Activated CD4-positive, alpha-beta T cell treated with anti-CD3 and anti-CD28 coated beads, Interleukin-2, amount 50 U/mL, for 24 hours (primary cell): Measurements from ENCODE around the gene THEMIS2.

Experiments
- DNase-seq, 2 donors: peaks; one replicate each; pipeline ENCODE4 v3.0.0-alpha.2; 2020; ENCODE audit warnings: low read depth in 1 of 2, low spot score in 1 of 2

Gene THEMIS2

DNA sequence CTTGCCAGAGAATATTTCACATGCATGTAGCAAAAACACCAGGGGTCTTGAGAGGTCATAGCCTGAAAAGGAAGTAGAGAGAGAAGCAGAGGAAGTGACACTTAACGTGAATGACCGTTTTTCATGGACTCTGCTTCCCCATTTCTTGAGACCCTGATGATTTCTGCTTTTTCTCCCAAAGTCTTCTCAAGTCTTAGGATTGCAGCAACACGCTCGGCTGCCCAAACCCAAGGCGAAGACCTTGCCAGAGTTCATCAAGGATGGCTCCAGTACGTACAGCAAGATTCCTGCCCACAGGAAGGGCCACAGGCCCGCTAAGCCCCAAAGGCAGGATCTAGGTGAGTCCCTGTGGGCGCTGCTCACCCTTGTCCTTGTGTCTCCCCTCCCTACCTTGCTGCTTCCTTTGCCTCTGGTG is 12.8 kb downstream of the THEMIS2 start:
- no peak for DNase-seq

DNA sequence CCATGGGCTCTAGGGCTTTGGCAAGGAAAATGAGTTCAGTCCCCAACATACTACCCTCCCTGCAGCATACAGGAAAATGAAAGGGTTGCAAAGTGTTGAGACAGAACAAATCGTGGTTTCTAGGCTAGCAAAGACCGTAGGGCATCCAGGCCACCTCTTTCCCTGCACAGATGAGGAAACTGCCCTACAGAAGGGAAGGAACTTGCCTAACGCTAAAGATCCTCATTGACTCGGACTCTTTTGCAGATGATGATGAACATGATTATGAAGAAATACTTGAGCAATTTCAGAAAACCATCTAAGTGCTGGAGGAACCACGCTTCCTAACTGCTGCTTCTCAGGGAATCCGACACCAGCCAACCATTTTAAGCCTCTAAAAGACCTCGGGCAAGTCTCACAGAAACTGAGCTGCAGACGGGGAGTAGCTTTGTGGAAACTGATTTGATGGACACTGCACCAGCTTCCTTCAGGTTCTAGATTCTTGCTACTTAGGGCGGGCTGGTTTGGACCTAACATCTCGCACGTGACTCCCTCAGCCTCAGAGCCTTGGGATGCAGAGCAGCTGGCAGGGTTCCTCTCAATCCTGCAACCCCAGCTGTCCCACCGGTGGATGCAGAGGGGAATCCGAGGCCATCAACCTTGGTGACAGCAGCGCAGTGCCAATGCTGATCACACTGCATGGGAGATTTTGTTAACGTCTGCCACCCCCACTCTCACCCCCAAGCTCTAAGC is 13.4 kb downstream of the THEMIS2 start:
- DNase-seq, result no peak

DNA sequence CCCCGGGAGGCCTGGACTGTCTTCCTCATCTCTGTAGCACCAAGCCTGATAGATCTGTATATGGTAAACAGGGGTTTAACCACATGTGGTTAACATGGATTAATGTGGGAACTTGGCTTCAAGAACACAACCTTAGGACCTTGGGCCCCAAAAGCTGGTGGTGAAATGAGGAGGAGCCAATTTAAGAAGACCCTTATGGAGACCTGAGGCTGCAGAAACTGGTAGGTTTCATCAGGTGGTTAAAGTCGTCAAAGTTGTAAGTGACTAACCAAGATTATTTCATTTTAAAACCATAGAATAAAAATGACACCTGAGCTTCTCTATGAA is 14.0 kb downstream of the THEMIS2 start:
- no peak for DNase-seq

DNA sequence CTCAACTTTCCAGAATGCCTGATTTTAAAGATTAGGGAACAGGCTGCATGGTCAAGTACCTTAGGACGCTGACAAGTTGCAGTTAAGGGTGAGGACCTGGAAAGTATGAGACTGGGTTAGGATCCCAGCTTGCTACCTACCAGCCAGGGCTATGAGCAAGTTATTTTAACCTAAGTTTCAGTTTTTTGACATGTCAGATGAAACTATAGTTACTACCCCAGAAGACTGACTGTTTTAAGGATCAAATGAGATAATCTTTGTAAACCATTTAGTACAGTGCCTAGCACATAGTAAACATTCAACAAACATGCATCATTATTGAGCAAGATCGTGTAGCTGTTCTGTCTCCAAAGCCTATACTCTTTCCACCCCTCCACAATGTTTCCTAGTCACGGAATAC is 14.4 kb downstream of the THEMIS2 start:
- no peak for DNase-seq

DNA sequence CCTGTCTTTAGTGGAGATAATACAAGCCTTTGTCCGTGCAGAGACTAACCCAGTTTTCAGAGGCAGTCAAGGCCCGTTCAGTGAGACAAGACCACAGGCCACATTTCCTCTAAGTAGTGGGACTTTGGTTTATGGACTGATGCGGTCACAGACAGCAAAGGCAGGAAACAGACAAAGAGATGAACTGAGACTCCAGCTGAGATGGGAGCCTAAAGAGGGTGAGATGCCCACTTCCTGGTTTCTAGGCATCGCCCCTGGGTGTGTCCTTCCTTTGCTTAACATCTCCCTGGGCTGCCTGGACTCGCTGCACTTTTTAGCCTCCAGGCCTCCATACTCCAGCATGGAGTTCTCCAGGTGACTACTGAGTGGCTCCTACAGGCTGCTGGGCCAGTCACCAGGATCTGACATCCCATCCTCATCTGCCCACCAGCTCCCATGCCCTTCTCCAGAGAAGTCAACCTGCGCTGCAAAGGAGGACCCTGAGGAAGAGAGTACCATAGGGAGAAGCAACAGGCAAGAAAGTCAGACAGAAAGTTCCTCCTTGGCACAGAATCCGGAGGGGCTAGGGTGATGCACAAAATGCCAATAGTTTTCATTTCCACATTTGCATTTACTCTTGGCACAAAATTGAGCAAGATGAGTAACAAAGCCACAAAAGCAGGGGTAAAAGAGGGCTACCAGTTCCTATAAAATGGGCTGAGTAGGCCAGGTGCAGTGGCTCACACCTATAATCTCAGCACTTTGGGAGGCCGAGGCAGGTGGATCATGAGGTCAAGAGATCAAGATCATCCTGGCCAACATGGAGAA is 15.1 kb downstream of the THEMIS2 start:
- no peak for DNase-seq

DNA sequence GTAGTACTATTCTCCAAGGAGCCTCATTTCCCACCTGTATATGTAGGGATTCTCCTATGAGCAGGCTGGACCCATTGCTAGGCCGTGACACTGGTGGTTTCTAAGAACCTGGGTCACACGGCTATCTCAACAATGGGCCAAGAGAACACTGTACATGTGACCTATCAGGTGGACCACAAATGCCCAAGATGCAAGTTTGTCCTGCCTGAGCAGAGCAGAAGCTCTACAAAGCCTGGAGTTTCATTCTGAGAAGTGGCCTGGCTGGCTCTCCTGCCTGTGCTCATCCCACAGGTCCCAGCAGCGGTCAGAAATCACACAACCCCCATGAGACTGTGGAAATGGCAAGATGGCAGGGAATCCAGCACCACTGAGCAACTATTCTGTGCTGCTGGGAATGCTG is 17.2 kb downstream of the THEMIS2 start:
- DNase-seq, result no peak

DNA sequence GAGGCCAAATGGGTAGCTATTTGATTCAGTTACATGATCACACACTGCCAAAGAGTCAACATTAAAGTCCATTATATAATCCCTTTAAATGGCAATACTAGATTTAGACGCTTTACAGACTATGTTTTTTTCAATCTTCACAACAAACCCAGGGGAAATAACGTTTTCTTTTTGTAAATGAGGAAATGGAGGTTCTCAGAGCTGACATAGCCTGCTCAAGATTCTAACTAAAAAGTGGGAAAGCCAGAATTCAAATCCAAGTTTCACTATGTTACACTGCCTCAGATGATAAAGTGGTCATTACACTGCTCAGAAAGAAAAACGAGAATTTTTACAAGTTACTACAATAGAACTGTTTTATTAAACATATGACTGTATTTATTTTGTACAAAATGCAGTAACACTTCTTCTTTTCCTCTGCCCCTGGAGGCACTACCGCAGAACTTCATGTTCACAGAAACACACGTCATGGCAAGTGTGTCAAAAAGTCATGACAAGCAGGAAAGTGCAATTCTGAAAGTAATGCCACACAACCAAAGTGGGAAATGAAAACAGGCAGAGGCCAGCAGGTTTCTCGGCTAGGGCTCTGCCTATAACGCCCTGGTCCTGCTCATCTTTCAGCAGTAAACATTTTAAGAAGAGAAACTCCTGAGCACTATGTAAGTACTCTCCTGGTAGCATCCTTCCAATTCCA is 19.0 kb downstream of the THEMIS2 start:
- no peak for DNase-seq

DNA sequence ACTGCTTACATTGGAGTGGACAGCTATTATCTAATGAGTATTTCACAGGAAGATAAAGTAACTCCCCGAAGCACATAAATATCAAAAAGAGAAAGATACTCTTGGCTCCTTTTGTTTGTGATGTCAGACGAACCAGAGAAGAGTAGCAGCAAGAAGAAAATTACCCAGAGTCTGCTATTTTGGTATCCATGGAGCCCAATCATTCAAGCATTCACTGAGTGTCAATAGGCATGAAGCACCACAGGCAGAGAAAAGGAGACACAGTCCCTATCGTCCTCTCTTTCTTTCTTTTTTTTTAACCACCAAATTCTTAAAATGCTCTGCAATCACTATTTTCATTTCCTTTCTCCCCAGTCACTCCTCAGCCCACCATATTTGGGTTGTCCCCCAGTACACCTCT is 22.2 kb downstream of the THEMIS2 start:
- no peak for DNase-seq

DNA sequence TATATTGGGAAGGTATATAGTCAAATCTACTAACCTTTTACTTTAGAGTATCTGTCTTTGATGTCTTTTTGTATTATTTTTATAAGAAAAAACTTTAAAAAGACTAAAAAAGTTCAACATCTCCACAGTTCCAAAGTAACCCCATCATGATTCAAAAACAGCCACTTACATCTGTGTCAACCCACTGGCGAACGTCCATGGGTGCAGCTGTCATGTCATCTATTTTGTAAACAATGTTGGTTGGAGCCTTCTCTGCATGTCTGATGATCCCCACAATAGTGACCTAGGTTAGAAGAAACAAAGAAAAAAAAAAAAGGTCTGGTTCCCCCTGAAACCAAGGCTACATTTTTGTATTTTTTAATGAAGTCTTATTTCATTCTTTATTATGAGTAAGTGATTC is 34.4 kb downstream of the THEMIS2 start:
- no peak for DNase-seq

DNA sequence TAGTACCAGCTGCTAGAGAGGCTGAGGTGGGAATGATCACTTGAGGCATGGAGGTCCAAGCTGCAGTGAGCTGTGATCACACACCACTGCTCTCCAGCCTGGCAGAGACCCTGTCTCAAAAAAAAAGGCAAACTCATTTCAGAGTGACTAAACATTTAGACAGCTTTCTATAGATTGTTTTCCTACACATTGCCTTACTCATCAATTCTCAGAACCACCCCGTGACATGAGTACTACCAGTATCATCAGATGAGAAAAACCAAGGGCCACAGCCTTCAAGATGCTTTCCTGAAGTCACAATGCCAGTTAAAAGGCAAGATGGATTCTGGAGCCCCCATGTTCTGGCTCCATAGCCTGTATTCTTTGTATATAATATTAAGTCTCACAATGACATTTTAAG is 40.1 kb downstream of the THEMIS2 start:
- peak in 1 of 2 donors; percentile 17 for DNase-seq

DNA sequence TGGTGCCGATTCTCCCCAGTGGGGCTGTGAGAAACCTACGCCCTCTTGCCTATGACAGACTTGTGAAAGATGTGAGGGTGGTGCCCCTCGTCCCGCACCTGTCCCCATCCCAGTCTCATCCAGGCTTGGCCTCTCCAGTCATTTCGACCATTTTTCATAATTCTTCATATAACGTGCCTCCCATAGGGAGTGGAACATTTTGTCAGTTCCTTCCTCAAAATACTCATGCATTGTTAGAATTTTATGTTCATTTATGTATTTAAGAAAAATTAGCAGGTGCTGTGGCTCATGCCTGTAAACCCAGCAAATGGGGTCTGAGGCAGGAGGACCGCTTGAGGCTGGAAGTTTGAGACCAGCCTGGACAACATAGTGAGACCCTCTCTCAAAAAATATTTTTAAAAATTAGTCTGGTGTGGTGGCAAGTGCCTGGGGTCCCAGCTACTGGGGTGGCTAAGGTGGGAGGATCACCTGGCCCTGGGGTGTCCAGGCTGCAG is 42.8 kb downstream of the THEMIS2 start:
- DNase-seq, result no peak

DNA sequence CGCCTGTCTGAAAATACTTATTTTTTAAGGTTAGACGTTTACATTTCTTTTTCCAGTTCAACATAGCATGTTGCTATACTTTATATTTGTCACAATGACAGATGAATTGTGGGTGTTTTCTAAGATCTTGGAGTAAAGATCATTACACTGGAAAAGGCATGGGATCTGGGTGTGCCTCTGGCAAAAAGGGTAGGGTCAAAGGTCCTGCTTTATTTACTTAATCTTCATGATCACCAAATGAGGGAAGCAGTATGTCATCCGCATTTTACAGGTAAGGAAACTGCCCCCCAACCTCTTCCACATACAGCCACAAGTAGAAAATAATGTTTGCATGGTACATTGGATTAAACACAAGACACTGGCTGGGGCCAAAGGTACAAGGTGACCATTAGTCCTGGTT is 49.9 kb downstream of the THEMIS2 start:
- no peak for DNase-seq

DNA sequence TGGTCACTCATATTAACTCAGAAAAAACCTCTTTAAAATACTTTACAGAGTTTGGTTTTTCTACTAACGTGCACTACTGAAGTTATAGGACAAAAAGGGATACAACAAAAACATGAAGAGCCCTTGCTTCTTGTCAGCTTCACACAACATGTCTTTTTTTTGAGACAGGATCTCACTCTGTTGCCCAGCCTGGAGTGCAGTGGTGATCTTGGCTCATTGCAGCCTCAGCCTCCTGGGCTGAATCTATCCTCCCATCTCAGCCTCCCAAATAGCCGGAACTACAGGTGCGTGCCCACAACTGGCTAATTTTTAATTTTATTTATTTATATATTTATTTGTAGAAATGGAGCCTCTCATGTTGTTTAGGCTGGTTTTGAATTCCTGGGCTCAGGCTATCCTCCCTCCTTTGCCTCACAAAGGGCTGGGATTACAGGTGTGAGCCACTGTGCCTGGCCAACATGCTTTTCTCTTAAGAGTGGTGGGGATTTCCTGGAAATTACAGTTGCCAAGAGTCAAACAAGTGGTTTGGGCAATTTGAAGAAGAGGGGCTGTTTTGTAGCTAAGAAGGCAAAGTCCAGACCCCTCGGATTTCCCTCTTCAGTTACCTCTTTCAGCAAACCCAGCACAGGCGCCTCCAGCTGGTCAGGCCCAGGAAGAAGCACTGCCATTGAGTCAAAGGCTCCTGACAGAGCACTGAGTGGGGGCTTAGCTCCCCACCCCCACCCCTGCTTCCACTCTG is 56.0 kb downstream of the THEMIS2 start:
- DNase-seq, result no peak

DNA sequence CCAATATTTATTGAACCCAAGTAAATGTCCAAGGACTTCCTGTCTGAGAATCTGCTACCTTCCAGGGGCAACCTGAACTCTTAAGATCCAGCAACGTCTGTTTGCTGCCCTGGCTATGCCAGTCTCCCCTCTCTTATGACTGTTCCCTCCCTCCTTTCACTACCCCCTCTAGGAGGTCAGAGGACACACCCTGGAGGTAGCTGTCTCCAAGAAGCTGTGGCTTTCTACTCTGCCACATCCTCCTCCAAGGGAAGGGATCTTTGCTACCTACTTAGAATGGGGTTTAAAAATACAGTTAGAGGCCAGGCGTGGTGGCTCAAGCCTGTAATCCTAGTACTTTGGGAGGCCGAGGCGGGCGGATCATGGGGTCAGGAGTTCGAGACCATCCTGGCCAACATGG is 58.8 kb downstream of the THEMIS2 start:
- DNase-seq, result no peak

DNA sequence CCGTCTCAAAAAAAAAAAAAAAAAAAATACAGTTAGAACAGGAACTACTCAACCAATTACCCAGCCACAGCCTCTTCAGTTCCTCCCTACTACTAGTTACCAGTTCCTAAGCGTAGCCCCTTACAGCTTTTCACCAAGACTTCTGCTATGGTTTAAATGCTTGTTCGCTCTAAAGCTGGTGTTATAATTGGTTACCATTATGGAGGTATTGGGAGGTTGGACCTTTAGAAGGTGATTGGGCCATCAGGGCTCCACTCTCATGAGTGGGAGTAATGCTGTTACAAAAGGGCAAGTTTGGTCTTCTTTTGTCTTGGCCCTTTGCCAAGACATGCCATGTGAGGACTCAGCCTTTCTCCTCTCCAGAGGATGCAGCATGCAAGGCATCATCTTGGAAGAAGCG is 59.4 kb downstream of the THEMIS2 start:
- DNase-seq, result no peak

DNA sequence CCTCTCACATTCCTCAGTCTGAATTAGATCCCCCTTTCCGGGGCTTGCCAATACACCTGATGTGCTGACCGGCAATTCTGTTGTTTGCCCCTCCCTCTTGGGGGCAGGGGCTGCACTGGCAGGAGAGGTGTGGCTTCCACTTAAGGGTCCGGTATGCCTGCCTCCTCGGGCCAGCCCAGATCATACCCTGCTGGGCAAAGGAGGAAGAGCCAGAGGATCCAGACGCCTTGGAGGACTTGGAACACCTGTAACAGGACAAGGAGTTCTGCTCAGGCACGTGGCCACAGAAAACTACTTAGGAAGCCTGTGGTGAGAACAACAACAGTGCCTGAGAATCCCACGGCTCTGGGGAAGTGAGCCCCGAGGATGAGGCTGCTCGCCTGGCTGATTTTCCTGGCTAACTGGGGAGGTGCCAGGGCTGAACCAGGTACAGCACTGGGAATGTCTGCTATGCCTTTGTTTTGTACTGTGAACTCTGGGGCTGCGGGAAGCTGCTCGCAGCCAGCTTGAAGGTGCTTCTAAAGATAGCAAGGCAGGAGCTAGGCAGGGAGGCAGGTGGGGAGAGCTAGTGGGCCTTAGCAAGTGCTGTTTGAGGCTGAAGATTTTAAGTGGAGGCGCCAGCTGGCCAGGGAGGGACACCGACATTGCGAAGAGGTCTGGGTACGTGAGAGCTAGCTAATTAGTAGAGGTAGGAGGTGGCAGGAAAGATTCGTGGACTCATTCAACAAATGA is 62.6 kb downstream of the THEMIS2 start, which contains the start of gene SMPDL3B:
Gene SMPDL3B (plus strand): TSS at position 183 of the 732 bp plus-strand sequence. CDS start 184 bp downstream, at position 367.
- no peak for DNase-seq

DNA sequence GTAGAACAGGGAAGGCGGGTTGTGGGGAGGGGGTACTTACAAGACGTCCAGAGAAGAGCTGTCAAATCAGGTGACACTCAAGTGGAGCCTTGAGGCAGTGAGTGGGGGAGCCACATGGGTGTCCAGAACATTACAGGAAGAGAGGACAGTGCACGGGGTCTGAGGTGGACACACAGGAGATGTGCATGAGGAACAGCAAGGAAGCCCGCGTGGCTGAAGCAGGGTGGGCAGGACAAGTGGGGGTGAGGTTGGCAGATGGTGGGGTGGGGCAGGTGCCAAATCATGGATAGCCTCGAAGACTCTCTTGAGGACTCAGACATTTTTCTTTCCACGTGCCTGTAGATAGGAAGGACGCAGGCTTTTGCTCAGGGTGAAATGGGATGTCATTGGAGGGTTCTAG is 63.4 kb downstream of the THEMIS2 start:
- no peak for DNase-seq
